ENCODE data around the gene MSI2.
A peak's percentile ranks its signal among the peaks of the same experiment; 100 is the strongest.

Gene MSI2

GRCh38 chr17:57523926-57524632 is 267.8 kb downstream of the MSI2 start:
- H3K4me3 ChIP-seq (ENCODE audit: low read depth, low read length), result no peak overlapping the region
- peak; percentile 44 for DNase-seq (ENCODE audit: low read depth)
- no peak for TF ChIP-seq CTCF (IDR thresholded peaks at IDR 0.05; ENCODE audit: control insufficient read depth, extremely low read depth, insufficient read depth)

- TF ChIP-seq CTCF (IDR thresholded peaks at IDR 0.05; ENCODE audit: control insufficient read depth, extremely low read depth, insufficient read depth), result no peak
- no peak overlapping the region for H3K4me3 ChIP-seq (ENCODE audit: low read depth, low read length)
- DNase-seq (ENCODE audit: low read depth), result no peak
Measured at GRCh38 chr17:57524839-57525568, 268.7 kb downstream of the MSI2 start.

- H3K4me3 ChIP-seq (ENCODE audit: low read depth, low read length), result no peak overlapping the region
- DNase-seq (ENCODE audit: low read depth), result no peak
- TF ChIP-seq CTCF (IDR thresholded peaks at IDR 0.05; ENCODE audit: control insufficient read depth, extremely low read depth, insufficient read depth), result no peak
Measured at GRCh38 chr17:57527221-57528057, 271.1 kb downstream of the MSI2 start.

GRCh38 chr17:57528058-57528451 is 271.7 kb downstream of the MSI2 start:
- no peak overlapping the region for H3K4me3 ChIP-seq (ENCODE audit: low read depth, low read length)
- DNase-seq (ENCODE audit: low read depth), result no peak
- no peak for TF ChIP-seq CTCF (IDR thresholded peaks at IDR 0.05; ENCODE audit: control insufficient read depth, extremely low read depth, insufficient read depth)

- no peak for TF ChIP-seq CTCF (IDR thresholded peaks at IDR 0.05; ENCODE audit: control insufficient read depth, extremely low read depth, insufficient read depth)
- DNase-seq (ENCODE audit: low read depth), result no peak
Measured at GRCh38 chr17:57530026-57530425, 273.7 kb downstream of the MSI2 start.

GRCh38 chr17:57530508-57530907 is 274.2 kb downstream of the MSI2 start:
- DNase-seq (ENCODE audit: low read depth), result peak; percentile 17
- no peak for TF ChIP-seq CTCF (IDR thresholded peaks at IDR 0.05; ENCODE audit: control insufficient read depth, extremely low read depth, insufficient read depth)
- no peak overlapping the region for H3K4me3 ChIP-seq (ENCODE audit: low read depth, low read length)

More at GRCh38 chr17:57530026-57530425, 273.7 kb downstream of the MSI2 start:
- no peak overlapping the region for H3K4me3 ChIP-seq (ENCODE audit: low read depth, low read length)

Measured in LNCaP clone FGC (cell line).